CD8-positive, alpha-beta memory T cell (primary cell): ENCODE results near the gene PTGFRN. TPM values are rescaled to one million over a fixed set of nuclear protein-coding genes. Genes with fewer than 3 reads are reported as not detected.

Experiments
- CTCF ChIA-PET: fragments of 350-600 bp; sonication (Branson Sonifier 250); formaldehyde crosslinking; loops from one replicate; lab custom pipeline; 2021; ENCODE audit warnings: antibody characterized with exemption; lab: Charles Lee
- POLR2A ChIA-PET: fragments of 350-600 bp; sonication (Branson Sonifier 250); formaldehyde crosslinking; loops from one replicate; lab custom pipeline; 2021; ENCODE audit warnings: antibody characterized with exemption; lab: Charles Lee
- DNase-seq, 5 donors: peaks; one replicate each; pipeline versions ENCODE4 v3.0.0 to v3.0.0-alpha.2; 2020 to 2022; ENCODE audit warnings: mixed read lengths in 1 of 5
- H3K27ac ChIP-seq: one replicate; pipeline ENCODE4 v1.7.0; 2013; ENCODE audit warnings: low read depth, mild to moderate bottlenecking, low read length, moderate library complexity
- H3K27me3 ChIP-seq: 2 replicates; pipeline ENCODE4 v1.7.0; 2013; ENCODE audit warnings: low read length, mild to moderate bottlenecking; ENCODE audit not compliant: insufficient read depth, poor library complexity, severe bottlenecking
- H3K36me3 ChIP-seq: 2 replicates; pipeline ENCODE4 v1.7.0; 2013; ENCODE audit warnings: mild to moderate bottlenecking, low read length, moderate library complexity; ENCODE audit not compliant: insufficient read depth
- H3K4me1 ChIP-seq: 2 replicates; pipeline ENCODE4 v1.7.0; 2013; ENCODE audit warnings: mild to moderate bottlenecking, low read length, moderate library complexity; ENCODE audit not compliant: insufficient read depth
- H3K4me3 ChIP-seq: 2 replicates; pipeline ENCODE4 v1.7.0; 2013; ENCODE audit warnings: mild to moderate bottlenecking, low read length
- H3K9me3 ChIP-seq: 2 replicates; pipeline ENCODE4 v1.7.0; 2013; ENCODE audit warnings: mild to moderate bottlenecking, low read length
- H3K27ac Mint-ChIP-seq, 8 donors: one replicate each; pipeline ENCODE4 v1.8.0; 2020 to 2021; ENCODE audit warnings: mixed read lengths in 8 of 8, mild to moderate bottlenecking in 6 of 8, inconsistent platforms in 3 of 8, moderate library complexity in 3 of 8
- H3K27me3 Mint-ChIP-seq, 2 donors: one replicate each; pipeline ENCODE4 v1.8.0; 2020 to 2021; ENCODE audit warnings: mixed read lengths in 2 of 2, mild to moderate bottlenecking in 1 of 2, moderate library complexity in 1 of 2
- H3K36me3 Mint-ChIP-seq, 3 donors: one replicate each; pipeline ENCODE4 v1.8.0; 2020 to 2021; ENCODE audit warnings: mixed read lengths in 3 of 3, inconsistent platforms in 1 of 3, mild to moderate bottlenecking in 1 of 3
- H3K4me1 Mint-ChIP-seq, 3 donors: one replicate each; pipeline ENCODE4 v1.8.0; 2020 to 2021; ENCODE audit warnings: mixed read lengths in 3 of 3, inconsistent platforms in 1 of 3, mild to moderate bottlenecking in 1 of 3
- H3K4me3 Mint-ChIP-seq, 7 donors: one replicate each; pipeline ENCODE4 v1.8.0; 2020 to 2021; ENCODE audit warnings: mixed read lengths in 7 of 7, mild to moderate bottlenecking in 6 of 7, moderate library complexity in 4 of 7, inconsistent platforms in 2 of 7
- H3K9me3 Mint-ChIP-seq, 5 donors: one replicate each; pipeline ENCODE4 v1.8.0; 2020 to 2022; ENCODE audit warnings: mixed read lengths in 5 of 5, mild to moderate bottlenecking in 3 of 5, moderate library complexity in 2 of 5, inconsistent platforms in 1 of 5
- polyA plus RNA-seq: library from polyadenylated mRNA; unstranded; fragments of 300-500 nt; fragmentation: Illumina TruSeq; gene quantifications from one replicate; pipeline ENCODE4 v1.2.3, GENCODE V29; 2021
- total RNA-seq, 2 experiments: library from RNA; stranded (reverse); gene quantifications; one replicate each; pipeline ENCODE4 v1.2.3, GENCODE V29; 2021

Gene PTGFRN
- total and polyA plus RNA-seq, 3 experiments from 2014 or later, result 0.39 to 6.5 (median 6.1) TPM

DNA sequence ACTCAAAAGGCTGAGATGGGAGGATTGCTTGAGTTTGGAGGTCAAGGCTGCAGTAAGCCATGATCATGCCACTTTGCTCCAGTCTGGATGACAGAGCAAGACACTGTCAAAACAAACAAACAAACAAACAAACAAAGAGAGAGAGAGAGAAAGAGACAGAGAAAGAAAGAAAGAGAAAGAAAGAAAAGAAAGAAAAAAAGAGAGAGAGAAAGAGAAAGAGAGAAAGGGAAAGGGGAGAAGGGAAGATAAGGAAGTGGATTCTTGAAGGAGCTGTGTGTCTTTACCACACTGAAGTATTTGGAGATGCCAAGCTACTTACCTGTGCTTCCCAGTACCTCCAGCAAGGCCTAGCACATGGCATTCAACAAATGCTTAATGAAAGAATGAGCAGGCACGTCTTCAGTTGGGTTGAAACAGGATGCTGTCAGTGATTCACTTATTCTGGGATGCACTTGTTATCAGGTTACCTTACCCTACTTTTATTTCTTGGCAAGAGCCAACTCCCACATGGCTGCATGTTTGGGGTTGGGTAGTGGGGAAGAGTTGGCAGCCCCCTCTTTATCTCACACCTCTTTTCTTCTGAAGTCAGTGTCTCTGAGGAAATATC, 120.7 kb downstream of the PTGFRN start:
- H3K4me1 ChIP-seq, result no peaks in the 10 kb centered on the region
- no peaks in the 10 kb centered on the region for H3K27me3 ChIP-seq
- peaks cover 0 to 4% (median 0%) of the 10 kb centered on the region in 3 donors for H3K36me3 Mint-ChIP-seq
- H3K4me3 Mint-ChIP-seq, result peak overlapping the region in 1 of 7 donors; percentile 19
- H3K9me3 Mint-ChIP-seq, result no peaks in the 10 kb centered on the region
- no peak overlapping the region for H3K4me3 ChIP-seq
- ChIA-PET CTCF (no interaction called here), POLR2A (no interaction called here)
- H3K36me3 ChIP-seq, result no peaks in the 10 kb centered on the region
- H3K27ac ChIP-seq, result no peak overlapping the region
- H3K4me1 Mint-ChIP-seq, result peaks cover 0 to 13% (median 0%) of the 10 kb centered on the region in 3 donors
- no peaks in the 10 kb centered on the region for H3K9me3 ChIP-seq
- peak overlapping the region in 3 of 8 donors; percentile 8 to 67 (median 16) for H3K27ac Mint-ChIP-seq
- no peaks in the 10 kb centered on the region for H3K27me3 Mint-ChIP-seq
- DNase-seq, result no peak

DNA sequence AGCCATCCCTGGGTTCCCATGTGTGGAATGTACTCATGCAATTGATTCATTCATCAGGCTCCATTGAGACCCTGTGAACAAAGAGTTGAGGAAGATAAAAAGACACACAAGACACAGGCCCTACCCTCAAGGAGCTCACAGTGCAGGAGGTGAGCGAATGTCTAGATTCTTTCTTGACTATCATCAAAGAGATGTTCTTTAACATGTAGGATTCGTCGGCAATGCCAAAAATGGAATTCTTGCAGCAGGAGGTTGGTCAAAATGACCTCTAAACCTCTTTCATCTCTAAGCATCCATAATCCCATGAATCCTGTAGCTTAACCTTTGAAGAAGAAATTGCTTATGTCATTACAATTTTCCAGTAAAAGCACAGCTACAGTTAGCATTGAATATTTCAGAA, 122.5 kb downstream of the PTGFRN start:
- no peak overlapping the region for H3K4me3 ChIP-seq
- no peaks in the 10 kb centered on the region for H3K27me3 ChIP-seq
- H3K4me1 ChIP-seq, result no peaks in the 10 kb centered on the region
- CTCF ChIA-PET, result no interaction called here
- H3K9me3 ChIP-seq, result no peaks in the 10 kb centered on the region
- no peaks in the 10 kb centered on the region for H3K36me3 ChIP-seq
- peaks cover 0 to 4% (median 0%) of the 10 kb centered on the region in 3 donors for H3K36me3 Mint-ChIP-seq
- peaks cover 0 to 13% (median 0%) of the 10 kb centered on the region in 3 donors for H3K4me1 Mint-ChIP-seq
- H3K27ac Mint-ChIP-seq, result peak overlapping the region in 2 of 8 donors; percentile 21 to 41
- no peak overlapping the region for H3K4me3 Mint-ChIP-seq
- POLR2A ChIA-PET, result no interaction called here
- H3K27me3 Mint-ChIP-seq, result no peaks in the 10 kb centered on the region
- H3K9me3 Mint-ChIP-seq, result no peaks in the 10 kb centered on the region
- DNase-seq, result no peak
- H3K27ac ChIP-seq, result no peak overlapping the region

GRCh38 chr1:117032681-117033539, 123.2 kb downstream of the PTGFRN start:
- no peaks in the 10 kb centered on the region for H3K27me3 ChIP-seq
- no peaks in the 10 kb centered on the region for H3K27me3 Mint-ChIP-seq
- no peak overlapping the region for H3K27ac ChIP-seq
- ChIA-PET CTCF (no interaction called here), POLR2A (no interaction called here)
- peak overlapping the region in 4 of 8 donors; percentile 2 to 21 (median 2) for H3K27ac Mint-ChIP-seq
- no peak overlapping the region for H3K4me3 ChIP-seq
- DNase-seq, result no peak
- H3K4me1 ChIP-seq, result no peaks in the 10 kb centered on the region
- no peaks in the 10 kb centered on the region for H3K36me3 ChIP-seq
- peaks cover 0 to 13% (median 0%) of the 10 kb centered on the region in 3 donors for H3K4me1 Mint-ChIP-seq
- peaks cover 0 to 6% (median 0%) of the 10 kb centered on the region in 3 donors for H3K36me3 Mint-ChIP-seq
- H3K9me3 ChIP-seq, result no peaks in the 10 kb centered on the region
- no peak overlapping the region for H3K4me3 Mint-ChIP-seq
- H3K9me3 Mint-ChIP-seq, result no peaks in the 10 kb centered on the region

- H3K27me3 ChIP-seq, result no peaks in the 10 kb centered on the region
- H3K27ac ChIP-seq, result no peak overlapping the region
- Mint-ChIP-seq H3K36me3 (peaks cover 0 to 6% (median 0%) of the 10 kb centered on the region in 3 donors), H3K9me3 (no peaks in the 10 kb centered on the region), H3K4me1 (peaks cover 0 to 13% (median 0%) of the 10 kb centered on the region in 3 donors), H3K27me3 (peaks cover 0 to 5% of the 10 kb centered on the region in 2 donors), H3K4me3 (no peak overlapping the region), H3K27ac (peak overlapping the region in 4 of 8 donors; percentile 30 to 73 (median 60))
- H3K4me1 ChIP-seq, result no peaks in the 10 kb centered on the region
- no peak for DNase-seq
- H3K36me3 ChIP-seq, result no peaks in the 10 kb centered on the region
- POLR2A ChIA-PET, result no interaction called here
- H3K4me3 ChIP-seq, result no peak overlapping the region
- H3K9me3 ChIP-seq, result no peaks in the 10 kb centered on the region
- CTCF ChIA-PET, result no interaction called here
Observed at GRCh38 chr1:117033772-117034171, 124.1 kb downstream of the PTGFRN start.

- Mint-ChIP-seq H3K4me1 (peaks cover 0 to 10% (median 0%) of the 10 kb centered on the region in 3 donors), H3K27me3 (peaks cover 0 to 5% of the 10 kb centered on the region in 2 donors), H3K27ac (peak overlapping the region in 1 of 8 donors; percentile 30), H3K9me3 (no peaks in the 10 kb centered on the region), H3K36me3 (peaks cover 0 to 6% (median 4%) of the 10 kb centered on the region in 3 donors), H3K4me3 (no peak overlapping the region)
- no peak overlapping the region for H3K27ac ChIP-seq
- H3K4me3 ChIP-seq, result no peak overlapping the region
- H3K9me3 ChIP-seq, result no peaks in the 10 kb centered on the region
- no peak for DNase-seq
- ChIA-PET CTCF (no interaction called here), POLR2A (interaction anchor here (0.6 kb wide), 1 partner anchor 61 kb away, joined by 4 read pairs; no protein-coding TSS in a partner anchor)
- no peaks in the 10 kb centered on the region for H3K4me1 ChIP-seq
- H3K27me3 ChIP-seq, result no peaks in the 10 kb centered on the region
- no peaks in the 10 kb centered on the region for H3K36me3 ChIP-seq
Observed at GRCh38 chr1:117034791-117035290, 125.1 kb downstream of the PTGFRN start.

DNA sequence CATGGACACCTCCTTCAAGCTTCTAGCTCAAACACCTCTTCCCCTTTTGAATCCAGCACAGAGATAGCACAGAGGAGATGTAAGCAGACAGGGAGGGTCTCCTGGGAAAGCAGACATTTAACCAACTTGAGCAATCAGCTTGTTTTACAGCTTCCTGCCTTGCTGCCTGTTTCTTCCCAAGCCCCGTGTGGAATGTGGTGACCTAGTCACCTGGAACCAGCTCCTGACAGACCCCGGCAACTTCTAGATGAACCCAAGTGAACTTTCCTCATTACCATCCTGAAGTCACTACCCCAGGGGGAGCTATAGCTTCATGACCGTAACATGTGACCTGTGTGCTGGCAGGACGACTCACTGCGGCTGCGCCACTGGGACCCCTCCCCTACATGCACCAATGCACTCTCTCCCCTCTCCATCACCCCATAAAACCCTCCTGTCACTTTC, 126.3 kb downstream of the PTGFRN start:
- POLR2A ChIA-PET, result no interaction called here
- H3K4me1 Mint-ChIP-seq, result peaks cover 0 to 10% (median 0%) of the 10 kb centered on the region in 3 donors
- CTCF ChIA-PET, result no interaction called here
- no peak for DNase-seq
- Histone ChIP-seq H3K27ac (no peak overlapping the region), H3K36me3 (no peaks in the 10 kb centered on the region), H3K4me1 (no peaks in the 10 kb centered on the region), H3K27me3 (no peaks in the 10 kb centered on the region), H3K4me3 (no peak overlapping the region), H3K9me3 (no peaks in the 10 kb centered on the region)
- peaks cover 0 to 6% (median 4%) of the 10 kb centered on the region in 3 donors for H3K36me3 Mint-ChIP-seq
- peaks cover 0 to 5% of the 10 kb centered on the region in 2 donors for H3K27me3 Mint-ChIP-seq
- no peak overlapping the region for H3K4me3 Mint-ChIP-seq
- H3K9me3 Mint-ChIP-seq, result no peaks in the 10 kb centered on the region
- H3K27ac Mint-ChIP-seq, result no peak overlapping the region

GRCh38 chr1:117037802-117038201, 128.1 kb downstream of the PTGFRN start:
- H3K9me3 ChIP-seq, result no peaks in the 10 kb centered on the region
- Mint-ChIP-seq H3K9me3 (peaks cover 0 to 2% (median 0%) of the 10 kb centered on the region in 5 donors), H3K36me3 (peaks cover 1 to 7% (median 6%) of the 10 kb centered on the region in 3 donors), H3K4me1 (peaks cover 0 to 6% (median 0%) of the 10 kb centered on the region in 3 donors), H3K27ac (no peak overlapping the region), H3K4me3 (no peak overlapping the region), H3K27me3 (peaks cover 0 to 5% of the 10 kb centered on the region in 2 donors)
- no peaks in the 10 kb centered on the region for H3K36me3 ChIP-seq
- DNase-seq, result no peak
- H3K27ac ChIP-seq, result no peak overlapping the region
- H3K4me3 ChIP-seq, result no peak overlapping the region
- H3K4me1 ChIP-seq, result no peaks in the 10 kb centered on the region
- POLR2A ChIA-PET, result no interaction called here
- H3K27me3 ChIP-seq, result no peaks in the 10 kb centered on the region
- CTCF ChIA-PET, result interaction anchor here (1.3 kb wide), 1 partner anchor 312 kb away, joined by 3 read pairs; no protein-coding TSS in a partner anchor
